Lower leg skin (tissue), 3 donors: ENCODE data around the gene ATP5ME.

Experiments used
- POLR2A ChIP-seq, 2 donors: fragments of 450-650 bp; IDR thresholded peaks; one replicate each; pipeline ENCODE4 v1.6.1; 2016 to 2017; ENCODE audit warnings: antibody characterized with exemption in 2 of 2, mild to moderate bottlenecking in 1 of 2, moderate library complexity in 1 of 2
- TF ChIP-seq, protein P1 (sequence below), 3 donors: fragments of 450-650 bp; IDR thresholded peaks; one replicate each; pipeline ENCODE4 v1.5.1; 2016; ENCODE audit warnings: antibody characterized with exemption in 3 of 3, mild to moderate bottlenecking in 3 of 3, moderate library complexity in 2 of 3

DNA sequence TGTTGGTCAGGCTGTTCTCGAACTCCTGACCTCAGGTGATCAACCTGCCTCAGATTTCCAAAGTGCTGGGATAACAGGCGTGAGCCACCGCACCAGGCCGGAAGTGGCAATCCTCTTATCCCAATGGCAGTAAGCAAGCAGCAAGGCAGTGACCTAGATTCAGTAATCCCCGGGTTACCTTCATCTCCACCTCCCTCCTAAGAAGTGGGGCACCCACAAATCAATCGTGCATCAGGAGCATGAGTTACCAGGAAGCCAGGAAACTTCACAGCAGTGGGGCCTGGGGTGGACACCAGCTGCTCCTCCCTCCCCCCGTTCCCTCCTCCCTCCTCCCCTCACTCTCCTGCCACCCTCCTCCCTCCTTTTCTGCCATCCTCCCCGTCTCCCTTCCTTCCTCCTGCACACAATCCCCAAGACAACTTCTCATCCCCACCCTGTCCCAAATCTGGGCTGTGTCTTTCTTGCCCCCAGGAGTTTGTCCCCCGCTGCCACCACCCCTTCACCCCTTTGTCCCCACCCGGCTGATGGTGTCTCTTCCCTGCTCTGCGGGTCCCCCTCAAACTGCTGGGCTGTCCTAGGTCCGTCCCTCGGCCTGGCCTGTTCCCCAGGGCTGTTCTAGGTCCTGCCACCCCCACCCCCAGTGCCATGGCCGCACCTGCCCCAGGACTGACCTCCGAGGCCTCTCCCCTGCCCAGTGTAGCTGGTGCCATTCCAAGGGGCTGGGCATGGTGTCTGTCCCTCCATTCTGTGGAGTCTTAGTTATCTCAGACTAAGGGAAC, 46.5 kb downstream of the ATP5ME start:
- no peak for TF ChIP-seq POLR2A (IDR thresholded peaks at IDR 0.05)
- TF ChIP-seq, protein P1, sequence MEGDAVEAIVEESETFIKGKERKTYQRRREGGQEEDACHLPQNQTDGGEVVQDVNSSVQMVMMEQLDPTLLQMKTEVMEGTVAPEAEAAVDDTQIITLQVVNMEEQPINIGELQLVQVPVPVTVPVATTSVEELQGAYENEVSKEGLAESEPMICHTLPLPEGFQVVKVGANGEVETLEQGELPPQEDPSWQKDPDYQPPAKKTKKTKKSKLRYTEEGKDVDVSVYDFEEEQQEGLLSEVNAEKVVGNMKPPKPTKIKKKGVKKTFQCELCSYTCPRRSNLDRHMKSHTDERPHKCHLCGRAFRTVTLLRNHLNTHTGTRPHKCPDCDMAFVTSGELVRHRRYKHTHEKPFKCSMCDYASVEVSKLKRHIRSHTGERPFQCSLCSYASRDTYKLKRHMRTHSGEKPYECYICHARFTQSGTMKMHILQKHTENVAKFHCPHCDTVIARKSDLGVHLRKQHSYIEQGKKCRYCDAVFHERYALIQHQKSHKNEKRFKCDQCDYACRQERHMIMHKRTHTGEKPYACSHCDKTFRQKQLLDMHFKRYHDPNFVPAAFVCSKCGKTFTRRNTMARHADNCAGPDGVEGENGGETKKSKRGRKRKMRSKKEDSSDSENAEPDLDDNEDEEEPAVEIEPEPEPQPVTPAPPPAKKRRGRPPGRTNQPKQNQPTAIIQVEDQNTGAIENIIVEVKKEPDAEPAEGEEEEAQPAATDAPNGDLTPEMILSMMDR (IDR thresholded peaks at IDR 0.05): no peak
